NCI-H748 (cell line): ENCODE results near the gene CEP20.

Source experiments
- DNase-seq: peaks from one replicate; lab custom pipeline; 2025; ENCODE audit not compliant: unreplicated experiment; lab: John Stamatoyannopoulos, UW

The CEP20 gene

GRCh38 chr16:15898654-15899053 is 10.3 kb upstream of the CEP20 start:
- no peak for DNase-seq

- DNase-seq: no peak
These were observed 9.4 kb upstream of the CEP20 start for GRCh38 chr16:15897834-15898254.

DNA sequence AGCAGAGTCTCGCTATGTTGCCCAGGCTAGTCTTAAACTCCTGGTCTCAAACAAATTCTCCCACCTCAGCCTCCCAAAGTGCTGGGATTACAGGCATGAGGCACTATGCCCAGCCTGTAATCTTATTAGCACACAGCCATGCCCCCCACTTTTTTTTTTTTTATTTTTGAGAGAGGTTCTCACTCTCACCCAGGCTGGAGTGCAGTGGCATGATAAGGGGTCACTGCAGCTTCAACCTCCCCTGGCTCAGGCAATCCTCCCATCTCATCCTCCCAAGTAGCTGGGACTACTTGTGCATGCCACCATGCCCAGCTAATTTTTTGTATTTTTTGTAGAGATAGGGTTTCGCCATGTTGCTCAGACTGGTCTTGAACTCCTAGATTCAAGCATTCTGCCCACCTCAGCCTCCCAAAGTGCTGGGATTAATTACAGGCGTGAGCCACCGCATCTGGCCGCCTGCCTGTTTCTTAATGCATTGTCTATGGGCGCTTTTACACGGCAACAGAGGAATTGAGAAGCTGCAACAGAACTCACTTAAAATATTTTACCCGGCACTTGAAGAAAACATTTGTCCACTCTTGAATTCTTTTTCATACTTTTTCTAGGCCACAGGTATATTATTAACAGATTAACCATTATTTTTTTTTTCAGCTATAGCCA is 8.8 kb upstream of the CEP20 start:
- no peak for DNase-seq

- DNase-seq: no peak
These were observed 6.4 kb upstream of the CEP20 start for GRCh38 chr16:15894571-15895374.

DNA sequence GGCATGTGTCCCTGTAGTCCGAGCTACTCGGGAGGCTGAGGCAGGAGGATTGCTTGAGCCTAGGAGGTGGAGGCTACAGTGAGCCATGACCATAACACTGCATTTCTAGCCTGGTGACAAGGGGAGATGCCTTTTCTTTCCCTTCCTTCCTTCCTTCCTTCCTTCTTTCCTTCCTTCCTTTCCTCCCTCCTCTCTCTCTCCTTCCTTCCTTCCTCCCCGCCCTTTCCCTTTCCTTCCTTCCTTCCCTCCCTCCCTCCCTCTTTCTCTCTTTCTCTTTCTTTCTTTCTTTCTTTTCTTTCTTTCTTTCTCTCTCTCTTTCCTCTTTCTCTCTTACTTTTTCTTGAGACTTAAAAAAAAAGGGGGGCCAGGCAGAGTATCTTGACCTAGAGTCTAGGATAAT is 3.1 kb upstream of the CEP20 start:
- DNase-seq: no peak

GRCh38 chr16:15887283-15887682 is 1.1 kb downstream of the CEP20 start:
- no peak for DNase-seq

- DNase-seq: no peak
These were observed 2.3 kb downstream of the CEP20 start for GRCh38 chr16:15886078-15886477.

GRCh38 chr16:15885560-15886001 is 2.8 kb downstream of the CEP20 start:
- DNase-seq: no peak

GRCh38 chr16:15882563-15882962 is 5.8 kb downstream of the CEP20 start:
- DNase-seq: no peak

DNA sequence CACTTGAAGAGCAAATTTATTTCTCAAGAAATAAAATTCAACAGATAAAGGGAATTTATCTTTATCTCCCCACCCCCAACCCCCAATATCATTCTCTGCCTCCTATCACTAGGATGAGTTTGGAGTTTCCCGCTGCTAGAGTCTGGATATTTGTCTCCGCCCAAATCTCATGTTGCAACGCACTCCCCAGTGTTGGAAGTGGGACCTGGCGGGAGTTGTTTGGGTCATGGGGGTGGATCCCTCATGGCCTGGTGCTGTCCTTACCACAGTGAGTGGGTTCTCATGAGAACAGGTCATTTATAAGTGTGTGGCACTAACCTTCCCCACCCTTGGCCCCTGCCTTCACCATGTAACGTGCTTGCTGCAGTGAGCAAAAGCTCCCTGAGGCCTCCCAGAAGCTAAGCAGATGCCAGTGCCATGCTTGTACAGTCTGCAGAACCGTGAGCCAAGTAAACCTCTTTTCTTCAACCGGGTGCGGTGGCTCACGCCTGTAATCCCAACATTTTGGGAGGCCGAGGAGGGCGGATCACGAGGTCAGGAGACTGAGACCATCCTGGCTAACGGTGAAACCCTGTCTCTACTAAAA is 6.5 kb downstream of the CEP20 start:
- no peak for DNase-seq

DNA sequence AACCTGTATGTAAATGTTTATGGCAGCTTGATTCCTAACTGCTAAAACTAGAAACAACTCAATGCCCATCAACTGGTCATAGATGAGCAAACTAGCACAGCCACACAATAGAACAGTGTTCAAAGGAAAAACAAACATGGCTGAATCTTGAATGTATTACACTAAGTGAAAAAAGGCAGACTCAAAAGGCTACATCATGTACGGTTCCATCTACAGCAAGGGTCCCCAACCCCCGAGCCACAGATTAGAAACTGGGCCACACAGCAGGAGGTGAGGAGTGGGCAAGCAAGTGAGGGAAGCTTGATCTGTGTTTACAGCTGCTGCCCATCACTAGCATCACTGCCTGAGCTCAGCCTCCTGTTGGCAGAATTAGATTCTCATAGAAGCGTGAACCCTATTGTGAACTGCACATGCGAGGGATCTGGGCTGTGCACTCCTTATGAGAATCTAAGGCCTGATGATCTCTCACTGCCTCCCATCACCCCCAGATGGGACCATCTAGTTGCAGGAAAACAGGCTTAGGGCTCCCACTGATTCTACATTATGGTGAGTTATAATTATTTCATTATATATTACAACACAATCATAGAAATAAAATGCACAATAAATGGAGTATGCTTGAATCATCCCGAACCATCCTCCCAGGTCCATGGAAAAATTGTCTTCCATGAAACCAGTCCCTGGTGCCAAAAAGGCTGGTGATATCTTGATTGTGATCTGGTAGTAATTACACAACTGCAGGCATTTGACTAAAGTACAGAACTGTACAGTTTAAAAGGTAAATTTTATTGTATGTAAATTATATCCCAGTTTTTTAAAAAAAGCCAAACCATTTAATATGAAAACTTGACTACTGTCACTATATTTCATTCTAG is 7.7 kb downstream of the CEP20 start:
- DNase-seq: no peak

DNA sequence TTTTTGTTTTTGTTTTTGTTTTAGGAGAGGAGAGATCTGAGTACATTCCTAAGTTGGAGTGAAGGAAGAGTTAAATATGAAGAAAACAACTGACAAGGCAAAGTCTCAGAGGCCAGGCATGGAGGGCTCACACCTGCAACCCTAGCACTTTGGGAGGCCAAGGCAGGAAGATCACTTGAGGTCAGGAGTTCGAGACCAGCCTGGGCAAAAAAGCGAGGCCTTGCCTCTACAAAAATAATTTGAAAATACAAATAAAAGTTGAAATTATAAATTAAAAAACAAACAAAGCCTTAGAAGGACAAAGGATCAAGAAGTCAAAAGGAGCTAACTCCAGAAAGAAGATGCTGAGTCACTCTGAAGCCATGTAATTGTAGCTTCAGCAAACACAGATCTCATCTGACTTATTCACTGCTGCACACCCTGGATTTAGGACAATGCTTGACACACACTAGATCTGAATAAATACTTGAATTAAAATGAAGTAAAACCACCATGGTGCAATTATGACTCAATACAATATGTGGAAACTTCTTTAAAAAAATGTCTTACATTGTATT is 9.1 kb downstream of the CEP20 start:
- no peak for DNase-seq

- DNase-seq: no peak
These were observed 11.9 kb downstream of the CEP20 start for GRCh38 chr16:15876503-15876902.

GRCh38 chr16:15874745-15875314 is 13.6 kb downstream of the CEP20 start:
- peak; percentile 12 for DNase-seq

DNA sequence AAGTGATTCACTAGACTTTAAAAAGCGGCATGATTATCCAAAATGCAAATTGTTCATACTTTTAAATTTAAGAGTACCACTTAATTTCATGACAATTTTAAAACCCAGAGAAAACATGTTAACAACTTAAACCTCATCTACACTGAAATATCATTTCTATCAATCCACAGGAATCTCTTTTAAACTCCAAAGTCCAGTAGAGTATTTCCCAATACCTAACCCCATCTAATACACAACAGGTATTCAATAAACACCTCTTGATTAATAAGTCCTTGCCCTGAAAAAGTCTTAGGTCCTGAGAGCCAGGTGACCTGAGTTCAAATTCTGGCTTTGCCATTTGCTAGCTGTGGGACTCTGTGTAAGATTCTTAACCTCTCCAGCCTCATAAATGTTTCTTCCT is 14.7 kb downstream of the CEP20 start:
- DNase-seq: no peak

GRCh38 chr16:15873301-15873700 is 15.1 kb downstream of the CEP20 start:
- no peak for DNase-seq

DNA sequence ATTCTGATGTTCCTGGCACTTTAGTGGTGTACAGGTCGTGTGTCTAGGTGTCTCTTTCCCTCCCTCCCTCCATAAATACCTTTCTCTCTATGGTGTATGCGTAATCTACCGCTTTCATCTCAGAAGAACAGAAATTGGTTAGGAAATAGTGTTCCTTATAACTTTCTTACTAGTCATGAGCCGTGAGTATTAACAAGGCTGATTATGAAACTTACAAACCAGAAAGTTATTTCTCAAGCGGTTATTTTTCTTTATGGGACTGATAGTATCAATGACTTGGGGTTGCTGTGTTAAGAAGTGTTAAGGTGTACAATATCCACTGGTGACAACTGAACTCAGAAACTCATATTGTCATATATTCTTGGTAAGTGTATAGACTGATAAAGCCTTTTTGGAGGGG is 18.4 kb downstream of the CEP20 start:
- no peak for DNase-seq

GRCh38 chr16:15866451-15866850 is 22.0 kb downstream of the CEP20 start:
- DNase-seq: no peak

- DNase-seq: no peak
These were observed 22.7 kb downstream of the CEP20 start for GRCh38 chr16:15865742-15866141.

- no peak for DNase-seq
These were observed 23.5 kb downstream of the CEP20 start for GRCh38 chr16:15864939-15865338.

GRCh38 chr16:15861996-15862395 is 26.4 kb downstream of the CEP20 start:
- no peak for DNase-seq
